H1 (cell line): ENCODE data around the gene DYNLT2. TPM values are rescaled to one million over a fixed set of nuclear protein-coding genes. Genes with fewer than 3 reads are reported as not detected.

ENCODE experiments used
- CTCF ChIA-PET: fragments of 300-600 bp; sonication (Branson Sonifier 250); formaldehyde crosslinking; loops from one replicate; lab custom pipeline; 2021; ENCODE audit not compliant: partially characterized antibody; lab: Charles Lee
- POLR2A ChIA-PET: fragments of 300-600 bp; sonication (Branson Sonifier 250); formaldehyde crosslinking; loops from one replicate; lab custom pipeline; 2021; ENCODE audit warnings: inconsistent platforms; ENCODE audit not compliant: partially characterized antibody; lab: Charles Lee
- DNase-seq, 2 experiments: peaks; one replicate each; pipeline versions ENCODE4 v3.0.0 to v3.0.0-alpha.2; 2010 to 2022; ENCODE audit warnings: low spot score in 2 of 2, low read depth in 1 of 2, mixed read lengths in 1 of 2
- FAIRE-seq: peaks from 2 replicates; lab custom pipeline; 2011; peaks lifted over from hg19 to GRCh38; lab: Jason Lieb, UNC
- H2AFZ ChIP-seq: 2 replicates; pipeline ENCODE4 v1.8.1; 2012; ENCODE audit warnings: low read length, inconsistent platforms
- H2AK5ac ChIP-seq: 2 replicates; pipeline ENCODE4 v1.6.1; 2013; ENCODE audit warnings: low read depth, low read length
- H2BK120ac ChIP-seq: replicated peaks from 2 replicates; pipeline ENCODE3; 2013; ENCODE audit warnings: low read depth, low read length, inconsistent platforms
- H2BK12ac ChIP-seq: 2 replicates; pipeline ENCODE4 v1.6.1; 2013; ENCODE audit warnings: low read depth, low read length
- H2BK15ac ChIP-seq: 2 replicates; pipeline ENCODE4 v1.6.1; 2013; ENCODE audit warnings: low read length
- H2BK20ac ChIP-seq: 2 replicates; pipeline ENCODE4 v1.6.1; 2013; ENCODE audit warnings: low read length
- H2BK5ac ChIP-seq: 2 replicates; pipeline ENCODE4 v1.6.1; 2013; ENCODE audit warnings: low read depth, low read length
- H3K14ac ChIP-seq: 2 replicates; pipeline ENCODE4 v1.6.1; 2013; ENCODE audit warnings: inconsistent platforms; ENCODE audit not compliant: insufficient read length
- H3K18ac ChIP-seq: 2 replicates; pipeline ENCODE4 v1.6.1; 2013; ENCODE audit warnings: low read length; ENCODE audit errors: extremely low read depth
- H3K23ac ChIP-seq: 2 replicates; pipeline ENCODE4 v1.6.1; 2013; ENCODE audit warnings: inconsistent platforms; ENCODE audit not compliant: insufficient read length
- H3K23me2 ChIP-seq: 2 replicates; pipeline ENCODE4 v1.6.1; 2013; ENCODE audit warnings: low read depth, low read length
- H3K27ac ChIP-seq: 2 replicates; pipeline ENCODE4 v1.6.1; 2011; ENCODE audit warnings: low read depth, low read length, inconsistent platforms
- H3K27me3 ChIP-seq, 4 experiments: replicated peaks in 1 of 4; 1 replicate in 1 of 4; 2 replicates in 3 of 4; pipeline versions ENCODE4 v1.6.1 to v1.8.1; 2011 to 2013; ENCODE audit warnings: low read length in 3 of 4, mild to moderate bottlenecking in 3 of 4, inconsistent platforms in 2 of 4, mixed read lengths in 2 of 4, moderate library complexity in 1 of 4; ENCODE audit not compliant: control insufficient read depth in 3 of 4, insufficient read depth in 3 of 4; ENCODE audit errors: extremely low read depth in 1 of 4
- H3K36me3 ChIP-seq, 4 experiments: 2 replicates each; pipeline versions ENCODE4 v1.6.1 to v1.8.1; 2011 to 2013; ENCODE audit warnings: mild to moderate bottlenecking in 4 of 4, low read length in 3 of 4, moderate library complexity in 2 of 4, control low read depth in 1 of 4, inconsistent platforms in 1 of 4; ENCODE audit not compliant: insufficient read depth in 4 of 4, control insufficient read depth in 2 of 4
- H3K4ac ChIP-seq: replicated peaks from 2 replicates; pipeline ENCODE3; 2013; ENCODE audit warnings: low read length, low read depth, mixed read lengths, inconsistent platforms; ENCODE audit not compliant: insufficient read length
- H3K4me1 ChIP-seq, 4 experiments: replicated peaks in 1 of 4; 1 replicate in 1 of 4; 2 replicates in 3 of 4; pipeline versions ENCODE4 v1.6.1 to v1.8.1; 2011 to 2013; ENCODE audit warnings: low read length in 3 of 4, inconsistent platforms in 2 of 4, mixed read lengths in 1 of 4; ENCODE audit not compliant: insufficient read depth in 4 of 4, control insufficient read depth in 3 of 4
- H3K4me2 ChIP-seq, 2 experiments: 2 replicates each; pipeline versions ENCODE4 v1.6.1 to v1.8.1; 2011 to 2013; ENCODE audit warnings: low read depth in 2 of 2, low read length in 2 of 2, control low read depth in 1 of 2, inconsistent platforms in 1 of 2, mild to moderate bottlenecking in 1 of 2; ENCODE audit not compliant: insufficient read depth in 1 of 2
- H3K4me3 ChIP-seq, 4 experiments: fragments of 200-600, 300-600 bp in 1 of 4; sonication (generic), shearing (Covaris generic), sonication (Bioruptor Twin) in 1 of 4; 2 replicates each; pipeline versions ENCODE4 v1.5.1 to v1.8.1; 2011 to 2016; ENCODE audit warnings: low read length in 4 of 4, low read depth in 3 of 4, control low read depth in 2 of 4, inconsistent platforms in 2 of 4, mild to moderate bottlenecking in 2 of 4, mixed read lengths in 1 of 4, moderate library complexity in 1 of 4; ENCODE audit not compliant: insufficient read depth in 2 of 4; ENCODE audit errors: extremely low read depth in 1 of 4
- H3K56ac ChIP-seq: replicated peaks from 2 replicates; pipeline ENCODE3; 2013; ENCODE audit warnings: low read depth, mild to moderate bottlenecking, mixed read lengths, low read length, inconsistent platforms; ENCODE audit not compliant: insufficient read length
- H3K79me1 ChIP-seq: 2 replicates; pipeline ENCODE4 v1.6.1; 2013; ENCODE audit warnings: low read depth, low read length, control low read depth
- H3K79me2 ChIP-seq, 2 experiments: 2 replicates each; pipeline versions ENCODE4 v1.6.1 to v1.8.1; 2012 to 2013; ENCODE audit warnings: low read length in 2 of 2, mild to moderate bottlenecking in 2 of 2, inconsistent platforms in 1 of 2; ENCODE audit not compliant: insufficient read depth in 2 of 2, control insufficient read depth in 1 of 2
- H3K9ac ChIP-seq, 4 experiments: replicated peaks in 1 of 4; 1 replicate in 1 of 4; 2 replicates in 3 of 4; pipeline versions ENCODE4 v1.6.1 to v1.8.1; 2011 to 2013; ENCODE audit warnings: low read depth in 3 of 4, low read length in 3 of 4, control low read depth in 2 of 4, mild to moderate bottlenecking in 2 of 4, moderate library complexity in 2 of 4, inconsistent platforms in 1 of 4; ENCODE audit errors: extremely low read depth in 1 of 4
- H3K9me3 ChIP-seq, 2 experiments: 2 replicates each; pipeline versions ENCODE4 v1.6.1 to v1.8.1; 2012 to 2013; ENCODE audit warnings: mild to moderate bottlenecking in 2 of 2, moderate library complexity in 2 of 2, control low read depth in 1 of 2, inconsistent platforms in 1 of 2, low read depth in 1 of 2, low read length in 1 of 2, mixed read lengths in 1 of 2; ENCODE audit not compliant: insufficient read depth in 2 of 2
- H4K20me1 ChIP-seq, 2 experiments: replicated peaks in 1 of 2; 2 replicates each; pipeline versions ENCODE3 to v1.8.1; 2011 to 2013; ENCODE audit warnings: inconsistent platforms in 2 of 2, low read length in 2 of 2, mild to moderate bottlenecking in 1 of 2; ENCODE audit not compliant: insufficient read depth in 2 of 2, control insufficient read depth in 1 of 2
- H4K5ac ChIP-seq: 2 replicates; pipeline ENCODE4 v1.6.1; 2013; ENCODE audit warnings: low read length, low read depth, mixed read lengths, inconsistent platforms; ENCODE audit not compliant: insufficient read length
- H4K8ac ChIP-seq: 2 replicates; pipeline ENCODE4 v1.8.0; 2013; ENCODE audit warnings: mild to moderate bottlenecking, moderate library complexity, low read length, inconsistent platforms; ENCODE audit not compliant: insufficient read depth; ENCODE audit errors: extremely low read depth
- H4K91ac ChIP-seq: replicated peaks from 2 replicates; pipeline ENCODE3; 2013; ENCODE audit warnings: low read length, mixed read lengths, inconsistent platforms; ENCODE audit not compliant: insufficient read length
- BACH1 ChIP-seq: IDR thresholded peaks from 2 replicates; pipeline ENCODE4 v1.6.1; 2012; ENCODE audit warnings: low read length, improper control_type of control experiment
- KDM5A ChIP-seq: fragments of 200-600 bp; IDR thresholded peaks from 2 replicates; pipeline ENCODE4 v1.7.1; 2012; ENCODE audit warnings: mild to moderate bottlenecking, low read length, inconsistent platforms, mixed read lengths
- NRF1 ChIP-seq: IDR thresholded peaks from 2 replicates; pipeline ENCODE4 v1.6.1; 2011; ENCODE audit warnings: mild to moderate bottlenecking, low read depth, low read length, improper control_type of control experiment
- POU5F1 ChIP-seq: IDR thresholded peaks from 2 replicates; pipeline ENCODE4 v1.6.1; 2011; ENCODE audit warnings: low read depth, mild to moderate bottlenecking, low read length, moderate library complexity
- RFX5 ChIP-seq: IDR thresholded peaks from 2 replicates; pipeline ENCODE4 v1.6.1; 2011; ENCODE audit warnings: low read depth, low read length, improper control_type of control experiment, borderline replicate concordance
- SP4 ChIP-seq: IDR thresholded peaks from 2 replicates; pipeline ENCODE4 v1.6.1; 2012; ENCODE audit warnings: low read length, inconsistent platforms
- TBP ChIP-seq: IDR thresholded peaks from 2 replicates; pipeline ENCODE4 v1.6.1; 2011; ENCODE audit warnings: low read depth, low read length, improper control_type of control experiment
- WGBS, 2 experiments: shearing (Covaris generic) in 1 of 2; methylation state at CpG; one replicate each; pipeline versions ENCODE4 v1.1.6 to v1.1.7; 2013 to 2015; ENCODE audit warnings: low lambda C conversion rate in 2 of 2, mixed read lengths in 2 of 2, inconsistent platforms in 1 of 2, low coverage in 1 of 2, missing lambda C conversion rate in 1 of 2; ENCODE audit not compliant: insufficient replicate concordance in 2 of 2, insufficient coverage in 1 of 2, insufficient read length in 1 of 2; ENCODE audit errors: extremely low coverage in 1 of 2, missing lambda C conversion rate in 1 of 2; 5-methylcytosine and 5-hydroxymethylcytosine counted together
- polyA plus RNA-seq, 7 experiments: library from polyadenylated mRNA; depleted of rRNA in 3 of 7; stranded (reverse) in 5 of 7; unstranded in 2 of 7; fragments of >200 nt in 5 of 7; fragments of 200-250 nt in 2 of 7; gene quantifications; 1 replicate in 5 of 7; 2 replicates in 1 of 7; 4 replicates in 1 of 7; pipeline versions ENCODE4 v1.2.1 to v1.2.3, GENCODE V29; 2011 to 2013; ENCODE audit warnings: missing spikeins in 2 of 7, mixed read lengths in 2 of 7
- total RNA-seq: library from RNA; stranded (reverse); fragmentation: NEBNext Ultra II Directional; extraction: Animal tissue kit (Norgen Biotek cat#: 25700); gene quantifications from 2 replicates; pipeline ENCODE4 v1.2.1, GENCODE V29; 2021
- TF ChIP-seq, protein P1 (sequence below), 3 experiments: IDR thresholded peaks; 1 replicate in 2 of 3; 2 replicates in 1 of 3; pipeline versions ENCODE4 v1.5.1 to v1.6.1; 2011; ENCODE audit warnings: low read length in 3 of 3, mild to moderate bottlenecking in 3 of 3, inconsistent platforms in 2 of 3, low read depth in 1 of 3, moderate library complexity in 1 of 3; ENCODE audit not compliant: insufficient read depth in 1 of 3; ENCODE audit errors: control extremely low read depth in 1 of 3

The DYNLT2 gene
- total and polyA plus RNA-seq, 2 of the 8 experiments (the other 6 are each of a cell fraction or from before 2014, with no cell fraction given) = 0.48 to 1.8 TPM

DNA sequence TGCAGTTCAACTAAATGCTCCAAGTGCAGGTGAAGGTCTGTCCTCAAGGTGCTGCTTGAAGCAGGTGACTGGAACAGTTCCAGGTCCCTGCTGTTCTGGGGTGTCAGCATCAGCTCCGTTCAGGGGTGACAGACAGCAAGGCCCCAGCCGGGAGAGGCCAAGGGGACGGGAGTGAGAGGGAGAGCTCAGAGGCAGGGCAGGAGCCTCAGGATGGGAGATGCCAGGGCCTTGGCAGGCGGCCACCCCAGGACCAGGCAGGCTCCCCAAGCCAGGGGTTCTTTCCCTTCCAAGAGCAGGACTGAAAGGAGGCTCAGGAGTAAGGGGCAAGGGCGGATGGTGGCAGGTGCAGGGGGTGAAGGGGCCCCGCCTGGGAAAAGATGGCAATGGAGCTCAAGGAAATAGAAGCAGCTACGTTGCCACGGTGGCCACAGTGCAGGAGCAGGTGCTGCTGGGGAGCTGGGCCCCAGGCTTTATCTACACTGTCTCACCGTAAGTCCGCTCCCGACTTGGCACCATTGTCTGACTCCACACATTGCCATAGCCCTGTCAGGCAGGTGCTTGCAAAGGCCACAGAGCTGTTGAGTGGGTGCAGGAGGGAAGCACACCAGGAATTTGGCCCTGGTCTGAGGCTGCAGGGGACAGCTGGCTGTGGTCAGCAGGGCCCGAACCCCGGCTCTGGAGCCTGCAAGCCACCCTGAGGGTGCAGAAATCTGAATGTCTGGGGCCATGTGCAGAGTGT, 43.1 kb upstream of the DYNLT2 start:
- Histone ChIP-seq H2BK20ac (no peak overlapping the region), H3K27me3 (peaks cover 0 to 7% (median under 1%) of the 10 kb centered on the region in 4 experiments; a peak in 4 of 7 replicates), H3K27ac (no peak overlapping the region), H3K79me1 (no peaks in the 10 kb centered on the region), H3K4me2 (no peak overlapping the region), H3K14ac (no peak overlapping the region), H2BK15ac (no peak overlapping the region), H2AK5ac (no peak overlapping the region), H3K56ac (no peak overlapping the region), H2BK12ac (no peak overlapping the region), H4K5ac (no peak overlapping the region), H3K23me2 (no peaks in the 10 kb centered on the region; the same call in 1 of the 2 replicates), H3K4ac (no peak overlapping the region), H3K4me3 (no peak overlapping the region), H3K79me2 (no peaks in the 10 kb centered on the region), H2AFZ (no peak overlapping the region), H3K36me3 (no peaks in the 10 kb centered on the region), H3K9ac (no peak overlapping the region), H2BK5ac (no peak overlapping the region), H3K4me1 (peaks cover 0 to 9% (median 3%) of the 10 kb centered on the region in 4 experiments; a peak in 4 of 7 replicates), H4K8ac (no peak overlapping the region), H4K20me1 (no peaks in the 10 kb centered on the region), H2BK120ac (no peak overlapping the region), H4K91ac (no peak overlapping the region), H3K23ac (no peak overlapping the region), H3K18ac (no peak overlapping the region), H3K9me3 (no peaks in the 10 kb centered on the region)
- TF ChIP-seq TBP = no peak
- no peak for TF ChIP-seq NRF1
- TF ChIP-seq BACH1 = no peak
- TF ChIP-seq SP4 = no peak
- TF ChIP-seq, protein P1, sequence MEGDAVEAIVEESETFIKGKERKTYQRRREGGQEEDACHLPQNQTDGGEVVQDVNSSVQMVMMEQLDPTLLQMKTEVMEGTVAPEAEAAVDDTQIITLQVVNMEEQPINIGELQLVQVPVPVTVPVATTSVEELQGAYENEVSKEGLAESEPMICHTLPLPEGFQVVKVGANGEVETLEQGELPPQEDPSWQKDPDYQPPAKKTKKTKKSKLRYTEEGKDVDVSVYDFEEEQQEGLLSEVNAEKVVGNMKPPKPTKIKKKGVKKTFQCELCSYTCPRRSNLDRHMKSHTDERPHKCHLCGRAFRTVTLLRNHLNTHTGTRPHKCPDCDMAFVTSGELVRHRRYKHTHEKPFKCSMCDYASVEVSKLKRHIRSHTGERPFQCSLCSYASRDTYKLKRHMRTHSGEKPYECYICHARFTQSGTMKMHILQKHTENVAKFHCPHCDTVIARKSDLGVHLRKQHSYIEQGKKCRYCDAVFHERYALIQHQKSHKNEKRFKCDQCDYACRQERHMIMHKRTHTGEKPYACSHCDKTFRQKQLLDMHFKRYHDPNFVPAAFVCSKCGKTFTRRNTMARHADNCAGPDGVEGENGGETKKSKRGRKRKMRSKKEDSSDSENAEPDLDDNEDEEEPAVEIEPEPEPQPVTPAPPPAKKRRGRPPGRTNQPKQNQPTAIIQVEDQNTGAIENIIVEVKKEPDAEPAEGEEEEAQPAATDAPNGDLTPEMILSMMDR (IDR thresholded peaks at IDR 0.05; ENCODE audit: control extremely low read depth in 1 of 3, insufficient read depth in 1 of 3, low read depth in 1 of 3, low read length in 3 of 3) = no peak
- TF ChIP-seq RFX5 = no peak
- TF ChIP-seq POU5F1 = no peak
- TF ChIP-seq KDM5A = no peak
- ChIA-PET POLR2A (interaction anchor here (1.6 to 1.9 kb wide), 2 partner anchors 10 to 11 kb away, joined by 4 to 6 read pairs; no protein-coding TSS in a partner anchor), CTCF (interaction anchor here (0.7 to 1.4 kb wide), 10 partner anchors 9 to 723 kb away, joined by 3 to 7 read pairs (median 3); no protein-coding TSS in a partner anchor)
- WGBS, 2 experiments = 93% methylated on average over 12 of the region's 13 CpGs; no CpG with 5 or more reads in 1 of the 2 experiments
- peak in 1 of 2 experiments; percentile 34 for DNase-seq
- FAIRE-seq = no peak
